C4-2B (cell line): ENCODE data around the gene AQP6.

Experiments used
- ZFX ChIP-seq: fragments of 450-650 bp; IDR thresholded peaks from 2 replicates; pipeline ENCODE4 v1.6.1; 2017
- TF ChIP-seq, protein P1 (sequence below): fragments of 450-650 bp; conservative IDR thresholded peaks from 2 replicates; pipeline ENCODE4 v1.5.1; 2017; ENCODE audit warnings: mild to moderate bottlenecking

DNA sequence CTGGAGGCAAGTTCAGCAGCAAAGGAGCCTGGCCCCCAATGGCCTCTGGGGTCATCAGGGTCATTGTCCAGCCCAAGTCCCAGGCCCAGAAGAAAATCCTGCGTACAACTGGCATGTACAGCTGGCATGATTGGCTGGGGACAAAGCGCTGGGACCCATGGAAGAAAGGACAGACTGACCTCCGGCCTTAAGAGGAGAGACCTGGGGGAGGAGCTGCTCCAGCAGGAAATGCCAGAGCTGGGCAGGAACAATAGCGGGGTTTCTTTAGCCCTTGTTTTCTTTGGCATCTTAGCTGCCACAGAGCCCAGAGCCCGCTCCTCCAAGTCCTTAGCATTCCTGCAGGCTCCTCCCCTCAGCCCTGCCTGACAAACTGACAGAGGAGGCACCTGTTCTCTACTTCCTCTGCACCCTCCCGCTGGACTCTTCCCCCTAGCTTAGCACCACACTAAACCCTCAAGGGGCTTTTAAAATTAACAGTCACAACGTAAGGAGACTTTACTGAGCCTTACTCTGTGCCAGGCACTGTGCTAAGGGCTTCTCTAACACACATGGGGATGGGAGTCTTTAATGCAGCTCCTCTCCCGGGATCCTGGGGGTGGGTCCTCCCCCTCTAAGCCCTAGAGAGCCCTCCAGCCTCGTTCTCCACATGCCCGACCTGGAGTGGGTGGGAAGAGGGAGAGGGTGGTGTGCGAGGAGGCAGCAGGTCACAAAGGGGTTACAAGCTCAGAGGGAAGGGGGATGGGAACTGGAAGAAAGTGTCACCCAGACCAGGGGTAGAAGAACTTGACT, 12.9 kb upstream of the AQP6 start:
- TF ChIP-seq, protein P1, sequence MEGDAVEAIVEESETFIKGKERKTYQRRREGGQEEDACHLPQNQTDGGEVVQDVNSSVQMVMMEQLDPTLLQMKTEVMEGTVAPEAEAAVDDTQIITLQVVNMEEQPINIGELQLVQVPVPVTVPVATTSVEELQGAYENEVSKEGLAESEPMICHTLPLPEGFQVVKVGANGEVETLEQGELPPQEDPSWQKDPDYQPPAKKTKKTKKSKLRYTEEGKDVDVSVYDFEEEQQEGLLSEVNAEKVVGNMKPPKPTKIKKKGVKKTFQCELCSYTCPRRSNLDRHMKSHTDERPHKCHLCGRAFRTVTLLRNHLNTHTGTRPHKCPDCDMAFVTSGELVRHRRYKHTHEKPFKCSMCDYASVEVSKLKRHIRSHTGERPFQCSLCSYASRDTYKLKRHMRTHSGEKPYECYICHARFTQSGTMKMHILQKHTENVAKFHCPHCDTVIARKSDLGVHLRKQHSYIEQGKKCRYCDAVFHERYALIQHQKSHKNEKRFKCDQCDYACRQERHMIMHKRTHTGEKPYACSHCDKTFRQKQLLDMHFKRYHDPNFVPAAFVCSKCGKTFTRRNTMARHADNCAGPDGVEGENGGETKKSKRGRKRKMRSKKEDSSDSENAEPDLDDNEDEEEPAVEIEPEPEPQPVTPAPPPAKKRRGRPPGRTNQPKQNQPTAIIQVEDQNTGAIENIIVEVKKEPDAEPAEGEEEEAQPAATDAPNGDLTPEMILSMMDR: no peak
- no peak for TF ChIP-seq ZFX
